DMS53 treated with DMSO at 0.1 percent for 48 hours (cell line): Measurements from ENCODE around the gene HDAC9.

Source experiments
- DNase-seq: peaks from one replicate; lab custom pipeline; 2025; ENCODE audit not compliant: unreplicated experiment; lab: John Stamatoyannopoulos, UW

The HDAC9 gene

DNA sequence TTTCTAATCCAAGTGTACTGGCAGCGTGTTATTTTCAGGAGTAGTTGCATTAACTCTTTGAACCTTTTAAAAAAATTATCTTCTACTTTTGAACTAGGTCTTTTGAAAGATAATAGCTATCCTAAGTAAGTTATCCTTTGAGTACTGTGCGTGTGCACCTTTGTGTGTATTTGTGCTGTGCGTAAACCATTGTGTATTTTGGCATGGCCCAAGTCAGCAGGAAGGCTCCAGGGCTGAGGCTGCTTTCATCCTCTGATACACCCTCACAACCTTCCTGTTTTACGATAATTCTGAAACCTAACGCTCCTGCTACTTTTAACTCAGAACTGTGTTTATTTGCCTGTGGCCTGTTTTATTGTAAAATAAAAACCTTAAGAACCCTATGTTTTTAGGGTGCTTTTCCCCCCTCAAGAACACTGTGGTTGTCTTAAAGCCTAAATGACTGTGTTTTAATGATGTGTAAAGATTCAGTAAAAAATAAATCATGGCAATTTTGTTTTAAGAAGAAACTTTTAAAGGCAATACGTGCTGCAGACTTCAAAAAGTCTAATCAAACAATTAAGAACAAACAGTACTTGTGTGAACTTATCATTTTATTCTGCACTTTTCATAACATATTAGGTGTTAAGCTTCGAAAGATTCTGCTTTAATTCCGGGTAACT, 57.5 kb downstream of the HDAC9 start:
- DNase-seq: no peak

DNA sequence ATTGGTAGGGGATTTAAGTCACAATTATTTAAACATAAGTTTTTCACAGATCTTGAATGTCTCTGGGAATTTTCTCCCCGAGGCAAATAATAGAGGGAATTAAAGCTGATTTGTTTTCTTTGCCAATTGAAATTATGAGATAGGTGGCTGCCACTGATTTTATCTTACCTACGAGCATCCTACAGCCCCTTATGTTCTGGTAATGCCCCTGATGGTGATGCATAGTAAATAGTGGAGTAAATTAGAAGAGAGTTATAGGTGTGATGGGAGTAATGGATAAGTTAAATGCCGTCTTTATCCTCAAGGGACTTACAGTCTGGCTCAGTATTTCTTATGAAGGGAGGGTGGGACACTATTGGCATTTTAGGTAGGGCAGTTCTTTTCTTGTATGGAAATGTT, 58.1 kb downstream of the HDAC9 start:
- no peak for DNase-seq

DNA sequence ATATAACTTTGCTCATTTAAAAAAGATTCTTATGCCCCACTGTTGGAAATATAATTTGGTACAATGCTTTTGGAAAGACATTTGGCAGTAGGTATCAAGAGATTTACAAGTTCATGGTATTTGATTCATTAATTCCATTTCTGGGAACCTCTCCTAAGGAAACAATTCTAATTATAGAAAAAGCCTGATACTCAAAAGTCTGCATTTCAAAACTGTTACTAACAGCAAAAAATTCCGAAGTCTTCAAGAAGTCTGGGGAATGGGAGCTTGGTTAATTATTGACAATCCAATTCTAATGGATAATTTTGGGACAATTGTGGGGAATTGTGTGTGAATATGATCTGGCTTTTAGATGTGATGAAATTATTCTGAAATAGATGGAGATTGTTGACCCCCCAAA, 59.6 kb downstream of the HDAC9 start:
- no peak for DNase-seq

DNA sequence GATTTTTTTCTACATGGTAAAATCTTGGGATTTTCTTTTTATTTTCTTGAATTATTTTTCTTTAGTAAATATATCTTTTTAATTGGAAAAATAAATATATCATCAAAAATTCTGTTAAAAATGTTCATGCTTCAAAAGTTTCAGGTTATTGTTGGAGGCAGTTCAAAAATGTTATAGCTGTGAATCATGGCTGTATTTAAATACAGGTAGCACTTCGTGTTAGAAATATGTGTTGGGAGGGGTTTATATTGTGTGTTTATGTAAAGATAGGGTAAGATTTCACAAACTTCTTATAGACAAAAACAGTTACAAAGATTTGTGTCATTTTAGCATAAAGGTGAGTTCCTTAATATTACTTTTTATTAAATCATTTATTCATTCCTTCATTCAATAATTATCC, 60.4 kb downstream of the HDAC9 start:
- DNase-seq: no peak

DNA sequence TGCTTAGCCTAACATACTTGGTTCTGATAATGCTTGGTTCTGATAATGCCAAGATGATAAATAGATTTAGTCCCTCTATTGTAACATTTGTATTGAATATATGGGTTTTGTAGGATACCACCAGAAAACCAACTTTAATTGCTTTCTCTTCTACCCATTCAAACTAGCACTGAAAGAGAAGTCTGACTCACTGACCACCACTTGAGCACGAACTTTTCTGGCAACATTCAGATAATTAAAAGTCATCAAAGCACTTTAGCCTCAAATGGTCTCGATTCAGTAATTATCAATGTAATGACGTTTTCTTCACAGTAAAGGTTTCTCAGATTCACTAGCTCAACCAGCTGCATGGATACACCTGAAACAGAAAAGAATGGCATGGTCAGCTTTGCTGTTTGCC, 63.0 kb downstream of the HDAC9 start:
- no peak for DNase-seq

DNA sequence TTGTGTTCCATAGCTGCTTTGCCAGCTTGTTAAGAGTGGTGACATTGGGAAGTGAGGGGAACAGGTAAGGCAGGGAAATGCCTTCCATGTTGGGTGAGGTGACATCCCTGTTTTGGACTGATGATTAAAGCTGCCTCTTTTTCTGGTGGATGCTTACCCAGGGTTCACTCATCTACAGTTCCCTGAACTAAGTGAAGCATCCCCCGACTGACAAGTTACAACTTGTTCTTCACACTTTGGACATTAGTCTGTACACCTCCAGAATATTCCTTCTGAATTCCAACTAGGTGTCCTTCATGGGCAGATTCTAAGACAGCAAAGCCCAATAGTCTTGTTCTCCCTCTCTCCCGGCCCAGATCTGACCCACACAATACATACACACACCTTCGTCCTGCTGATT, 63.4 kb downstream of the HDAC9 start:
- no peak for DNase-seq

- no peak for DNase-seq
Measured at GRCh38 chr7:18559756-18560155, 64.2 kb downstream of the HDAC9 start.

DNA sequence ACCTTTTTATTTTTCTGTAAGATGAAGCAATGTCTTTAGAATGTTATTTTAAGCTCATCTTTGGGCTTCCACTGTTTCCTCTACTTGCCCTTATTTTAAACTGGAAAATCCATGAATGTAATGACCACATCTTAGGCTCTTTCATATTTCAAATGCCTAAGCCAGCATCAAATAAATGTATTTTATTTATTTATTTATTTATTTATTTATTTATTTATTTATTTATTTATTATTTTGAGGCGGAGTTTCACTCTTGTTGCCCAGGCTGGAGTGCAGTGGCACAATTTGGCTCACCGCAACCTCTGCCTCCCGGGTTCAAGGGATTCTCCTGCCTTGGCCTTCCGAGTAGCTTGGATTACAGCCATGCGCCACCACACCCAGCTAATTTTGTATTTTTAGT, 69.2 kb downstream of the HDAC9 start:
- no peak for DNase-seq

DNA sequence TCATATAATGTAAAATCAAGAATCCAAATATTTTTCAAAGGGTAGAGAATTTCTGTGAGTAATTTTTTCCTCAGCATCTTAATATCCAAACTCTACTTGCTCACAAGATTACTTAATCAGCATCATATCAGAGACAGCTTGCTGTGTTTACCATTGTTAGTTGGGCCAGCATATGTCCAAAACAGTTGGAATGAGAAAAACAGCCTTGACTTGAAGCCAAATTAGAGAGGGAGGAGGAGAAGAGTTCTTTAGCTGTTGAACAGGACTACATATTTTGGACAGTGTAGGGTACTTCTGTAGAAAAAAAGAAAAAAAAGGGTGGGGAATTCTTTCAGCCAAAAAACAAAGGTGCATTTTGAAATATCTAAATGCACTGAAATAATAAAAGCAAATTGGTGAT, 69.8 kb downstream of the HDAC9 start:
- no peak for DNase-seq

- no peak for DNase-seq
Measured at GRCh38 chr7:18566205-18566604, 70.7 kb downstream of the HDAC9 start.

DNA sequence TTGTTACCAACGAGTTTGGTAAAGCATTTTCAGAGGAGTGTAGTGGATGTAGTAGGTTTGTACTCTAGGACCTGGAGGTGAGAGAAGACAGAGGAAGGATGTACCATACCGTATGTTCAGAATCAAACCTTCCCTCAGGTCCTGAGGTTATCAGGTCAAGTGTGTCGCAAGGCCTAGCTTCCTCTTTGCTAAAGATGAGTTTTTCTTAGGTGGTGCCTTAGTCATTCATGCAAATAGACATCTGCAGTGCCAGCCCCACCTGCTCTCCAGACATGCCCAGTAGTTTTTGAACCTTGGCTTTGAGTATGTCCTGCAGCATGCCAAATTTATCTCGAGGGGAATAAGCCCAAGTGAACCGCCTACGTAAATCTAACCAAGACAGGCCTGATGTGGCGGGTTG, 71.3 kb downstream of the HDAC9 start:
- DNase-seq: no peak

GRCh38 chr7:18570441-18570840, 74.9 kb downstream of the HDAC9 start:
- DNase-seq: no peak

DNA sequence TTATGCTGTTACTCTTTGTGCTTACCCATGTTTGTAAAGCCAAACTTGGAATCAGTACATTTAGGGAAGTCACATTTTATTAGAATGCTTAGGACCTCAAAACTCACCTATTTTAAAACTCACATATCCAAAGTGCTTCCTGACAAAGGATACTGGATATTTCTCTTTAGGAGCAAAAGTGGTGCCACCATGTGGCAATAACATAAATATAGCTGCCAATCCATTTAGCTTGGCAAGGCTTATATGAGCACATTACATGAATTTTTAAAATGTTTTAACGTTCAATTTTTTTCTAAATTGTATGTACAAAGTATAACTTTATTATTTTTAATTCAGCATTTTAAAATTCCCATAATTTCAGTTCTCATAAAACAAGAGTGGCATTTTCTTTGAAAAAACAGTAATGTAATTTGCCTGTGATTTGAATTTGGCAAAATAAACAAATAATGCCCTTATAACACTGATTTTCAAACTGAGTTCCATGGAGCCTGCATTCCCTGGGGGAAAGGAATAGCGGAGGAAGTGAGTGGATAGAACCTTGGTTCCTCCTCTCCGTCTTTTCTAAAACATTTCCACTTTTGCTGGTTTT, 75.4 kb downstream of the HDAC9 start:
- DNase-seq: peak; percentile 85

DNA sequence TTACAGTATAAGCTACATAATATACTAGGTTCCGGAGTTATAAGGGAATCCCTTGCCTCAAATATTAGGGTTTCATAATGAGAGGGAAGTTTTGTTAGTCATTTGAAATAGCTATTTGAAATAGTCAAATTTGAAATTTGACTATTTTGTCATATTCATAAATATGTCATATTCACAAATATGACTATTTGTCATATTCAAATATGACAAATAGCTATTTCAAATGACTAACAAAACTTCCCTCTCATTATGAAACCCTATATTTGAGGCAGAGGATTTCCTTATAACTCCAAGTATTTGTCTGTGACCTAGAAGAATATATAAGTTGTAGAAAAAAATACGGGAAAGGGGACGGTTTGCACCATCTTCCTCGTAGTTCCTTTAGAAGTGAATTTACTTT, 76.6 kb downstream of the HDAC9 start:
- DNase-seq: no peak

GRCh38 chr7:18572885-18573284, 77.3 kb downstream of the HDAC9 start:
- DNase-seq: no peak

- no peak for DNase-seq
Measured at GRCh38 chr7:18573410-18574234, 78.1 kb downstream of the HDAC9 start.

DNA sequence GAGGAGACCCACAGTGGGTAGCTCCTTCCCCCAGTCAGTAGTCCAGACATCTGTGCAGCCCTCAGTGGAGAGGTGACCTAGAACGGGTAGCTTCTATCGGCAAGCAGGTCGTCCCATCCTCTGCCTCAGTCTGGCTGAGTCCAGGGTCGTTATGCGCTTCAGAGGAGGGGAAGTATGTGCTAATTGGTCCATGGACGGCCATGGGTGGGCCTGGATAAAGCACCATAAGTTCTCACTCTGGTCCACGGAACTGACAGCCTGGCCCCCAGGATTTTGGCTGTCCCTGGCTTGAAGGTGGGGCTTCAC, 78.6 kb downstream of the HDAC9 start:
- DNase-seq: no peak

DNA sequence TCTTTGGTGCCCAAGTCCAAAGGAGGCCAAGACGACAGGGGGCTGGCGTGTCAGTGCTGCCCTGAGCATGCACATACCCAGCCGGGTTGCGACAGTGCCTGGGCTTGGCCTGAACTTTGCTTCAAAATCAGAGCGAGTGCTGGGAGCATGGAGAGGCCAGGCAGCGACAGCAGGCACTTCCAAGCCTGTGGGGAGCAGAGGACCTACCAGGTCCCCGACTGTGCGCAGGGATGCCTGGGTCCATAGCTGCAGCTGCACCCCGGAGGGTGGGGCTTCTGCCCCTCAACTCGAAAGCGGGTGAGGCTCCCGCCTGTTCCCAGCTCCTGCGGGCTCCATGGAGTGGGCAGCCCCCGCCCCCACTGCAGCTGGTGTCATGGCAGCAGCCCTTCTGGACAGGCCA, 79.1 kb downstream of the HDAC9 start:
- DNase-seq: no peak

DNA sequence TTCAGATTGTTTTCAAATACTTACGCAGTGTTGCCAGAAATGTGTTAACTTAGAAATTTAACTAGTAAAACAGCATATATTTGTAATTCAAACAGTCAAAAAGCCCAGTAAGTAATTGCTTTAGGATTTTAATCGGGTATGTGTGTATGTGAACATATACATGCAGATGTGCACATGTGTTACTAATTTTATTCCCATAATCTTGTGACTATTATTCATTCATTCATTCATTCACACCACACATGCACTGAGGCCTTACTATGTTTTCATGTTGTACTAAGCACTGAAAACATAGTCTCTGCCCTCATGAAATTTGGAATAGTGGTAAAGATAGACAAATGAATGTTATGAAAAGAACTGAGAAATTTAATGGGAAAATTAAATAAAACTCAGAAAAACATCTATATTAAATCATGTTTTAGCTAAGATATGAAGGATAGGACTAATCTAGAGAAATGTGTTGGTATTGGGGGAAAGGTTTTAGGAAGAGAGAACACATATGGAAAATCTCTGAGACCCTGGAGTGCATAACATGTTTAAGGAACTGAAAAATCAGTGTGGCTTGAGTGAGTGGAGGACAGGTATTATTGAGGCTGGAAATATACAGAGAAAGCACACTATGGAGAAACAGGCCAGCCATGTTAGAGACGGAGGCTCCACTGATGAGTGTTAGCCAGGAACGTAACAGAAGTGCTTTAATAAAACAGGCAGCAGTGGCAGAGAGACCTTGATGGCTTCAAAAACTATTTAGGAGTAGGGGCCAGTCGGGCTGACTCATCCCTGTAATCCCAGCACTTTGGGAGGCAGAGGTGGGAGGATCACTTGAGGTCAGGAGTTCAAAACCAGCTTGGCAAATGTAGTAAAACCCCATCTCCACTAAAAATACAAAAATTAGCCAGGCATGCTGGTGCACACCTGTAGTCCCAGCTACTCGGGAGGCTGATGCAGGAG, 80.3 kb downstream of the HDAC9 start:
- no peak for DNase-seq

- no peak for DNase-seq
Measured at GRCh38 chr7:18577096-18577771, 81.7 kb downstream of the HDAC9 start.

GRCh38 chr7:18579698-18580097, 84.1 kb downstream of the HDAC9 start:
- no peak for DNase-seq
